ENCODE data around the gene MYT1. TPM values are rescaled to one million over a fixed set of nuclear protein-coding genes. Genes with fewer than 3 reads are reported as not detected.

Gene MYT1
- total RNA-seq, 1 donor, result 0.27 TPM

GRCh38 chr20:64242797-64243475 is 78.7 kb downstream of the MYT1 start:
- no peak for DNase-seq (ENCODE audit: low read depth in 2 of 3, low spot score in 2 of 3)

- no peak for DNase-seq (ENCODE audit: low read depth in 2 of 3, low spot score in 2 of 3)
These were observed 80.1 kb downstream of the MYT1 start for GRCh38 chr20:64244281-64244805.

GRCh38 chr20:64244870-64245603 is 80.8 kb downstream of the MYT1 start:
- DNase-seq (ENCODE audit: low read depth in 2 of 3, low spot score in 2 of 3), result peak in 2 of 3 donors; percentile 28 to 48

GRCh38 chr20:64245746-64246595 is 81.7 kb downstream of the MYT1 start:
- DNase-seq (ENCODE audit: low read depth in 2 of 3, low spot score in 2 of 3), result peak in 1 of 3 donors; percentile 46

- DNase-seq (ENCODE audit: low read depth in 2 of 3, low spot score in 2 of 3), result no peak
These were observed 82.5 kb downstream of the MYT1 start for GRCh38 chr20:64246616-64247306.

GRCh38 chr20:64247307-64247618 is 83.0 kb downstream of the MYT1 start:
- no peak for DNase-seq (ENCODE audit: low read depth in 2 of 3, low spot score in 2 of 3)

- peak in 1 of 3 donors; percentile 14 for DNase-seq (ENCODE audit: low read depth in 2 of 3, low spot score in 2 of 3)
These were observed 84.0 kb downstream of the MYT1 start for GRCh38 chr20:64247970-64248841.

- no peak for DNase-seq (ENCODE audit: low read depth in 2 of 3, low spot score in 2 of 3)
These were observed 85.8 kb downstream of the MYT1 start for GRCh38 chr20:64250027-64250426.

GRCh38 chr20:64253000-64253383 is 88.7 kb downstream of the MYT1 start:
- DNase-seq (ENCODE audit: low read depth in 2 of 3, low spot score in 2 of 3), result no peak

GRCh38 chr20:64253443-64253842 is 89.2 kb downstream of the MYT1 start:
- DNase-seq (ENCODE audit: low read depth in 2 of 3, low spot score in 2 of 3), result no peak

GRCh38 chr20:64254156-64254555 is 89.9 kb downstream of the MYT1 start:
- DNase-seq (ENCODE audit: low read depth in 2 of 3, low spot score in 2 of 3), result no peak

GRCh38 chr20:64254571-64255360 is 90.5 kb downstream of the MYT1 start:
- DNase-seq (ENCODE audit: low read depth in 2 of 3, low spot score in 2 of 3), result no peak

GRCh38 chr20:64255361-64256281 is 91.4 kb downstream of the MYT1 start, which contains the start of gene PCMTD2:
PCMTD2 (plus strand) TSS chr20:64255748; CDS start chr20:64259966, 4,218 bp downstream.
- DNase-seq (ENCODE audit: low read depth in 2 of 3, low spot score in 2 of 3), result peak; percentile 78 to 91 (median 79)

- no peak for DNase-seq (ENCODE audit: low read depth in 2 of 3, low spot score in 2 of 3)
These were observed 92.2 kb downstream of the MYT1 start for GRCh38 chr20:64256282-64256935.

GRCh38 chr20:64257107-64257757 is 93.0 kb downstream of the MYT1 start:
- DNase-seq (ENCODE audit: low read depth in 2 of 3, low spot score in 2 of 3), result no peak

GRCh38 chr20:64258071-64258823 is 94.0 kb downstream of the MYT1 start:
- DNase-seq (ENCODE audit: low read depth in 2 of 3, low spot score in 2 of 3), result no peak

Measured in hematopoietic multipotent progenitor cell (in vitro differentiated cells).